Peyer's patch (tissue), 4 donors: ENCODE measurements around the gene PTOV1.

Experiments used
- CTCF ChIP-seq, 6 experiments: fragments of 450-650 bp in 4 of 6; fragments of 200-600 bp in 2 of 6; sonication (generic) in 1 of 6; IDR thresholded peaks; one replicate each; pipeline ENCODE4 v1.5.1; 2017 to 2019; ENCODE audit warnings: antibody characterized with exemption in 6 of 6, mild to moderate bottlenecking in 3 of 6, moderate library complexity in 1 of 6
- POLR2A ChIP-seq, 2 donors: fragments of 450-650 bp; IDR thresholded peaks; one replicate each; pipeline ENCODE4 v1.5.1; 2017; ENCODE audit warnings: antibody characterized with exemption in 2 of 2, mild to moderate bottlenecking in 2 of 2, moderate library complexity in 2 of 2

DNA sequence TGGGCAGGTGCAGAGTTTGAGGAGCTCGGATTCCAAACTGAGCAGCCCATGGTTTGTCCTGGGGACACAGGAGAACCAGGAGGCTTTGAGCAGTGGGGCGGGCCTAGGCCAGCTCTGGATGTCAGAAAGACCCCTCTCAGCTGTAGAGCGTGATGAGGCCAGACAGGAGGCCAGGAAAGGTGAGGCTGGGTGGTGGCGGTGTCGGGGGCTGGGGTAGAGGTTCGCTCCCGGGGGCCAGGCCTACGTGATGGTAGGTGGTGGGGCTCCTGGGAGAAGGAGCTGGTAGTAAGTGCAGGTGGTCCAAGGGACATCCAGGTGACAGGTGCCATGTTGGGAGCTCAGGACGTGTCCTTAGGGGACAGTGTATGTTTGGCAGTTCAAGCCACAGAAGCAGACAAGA lies 13.5 kb upstream of the PTOV1 start:
- no peak for TF ChIP-seq CTCF (IDR thresholded peaks at IDR 0.05)
- no peak for TF ChIP-seq POLR2A (IDR thresholded peaks at IDR 0.05)
